Heart left ventricle (tissue), 16 donors: ENCODE measurements around the gene SLC6A18. TPM values are rescaled to one million over a fixed set of nuclear protein-coding genes. Genes with fewer than 3 reads are reported as not detected.

ENCODE experiments used
- ATAC-seq, 4 donors: fragments of 200-7000 bp; cut with Tn5 transposase; one replicate each; pipeline ENCODE4 v1.9.1; 2020 to 2022; ENCODE audit warnings: moderate library complexity in 4 of 4, mild to moderate bottlenecking in 3 of 4, moderate number of reproducible peaks in 1 of 4
- DNase-seq, 5 donors: peaks; one replicate each; pipeline ENCODE4 v3.0.0-alpha.2; 2020
- H3K27ac ChIP-seq, 12 donors: fragments of 200-600 bp; sonication (generic) in 4 of 12; one replicate each; pipeline versions ENCODE4 v1.5.0 to v1.8.0; 2016 to 2022; ENCODE audit warnings: mild to moderate bottlenecking in 2 of 12
- H3K27me3 ChIP-seq, 9 donors: fragments of 200-600 bp; sonication (generic) in 2 of 9; one replicate each; pipeline versions ENCODE4 v1.5.1 to v1.8.0; 2016 to 2022; ENCODE audit warnings: mild to moderate bottlenecking in 3 of 9
- H3K36me3 ChIP-seq, 9 donors: fragments of 200-600 bp; sonication (generic) in 2 of 9; one replicate each; pipeline versions ENCODE4 v1.5.0 to v1.8.0; 2018 to 2022; ENCODE audit warnings: mild to moderate bottlenecking in 2 of 9
- H3K4me1 ChIP-seq, 12 donors: fragments of 200-600 bp; sonication (generic) in 4 of 12; one replicate each; pipeline versions ENCODE4 v1.5.0 to v1.8.0; 2016 to 2022; ENCODE audit warnings: mild to moderate bottlenecking in 3 of 12
- H3K4me3 ChIP-seq, 12 donors: fragments of 200-600 bp; sonication (generic) in 4 of 12; one replicate each; pipeline versions ENCODE4 v1.5.0 to v1.8.0; 2017 to 2022; ENCODE audit warnings: mild to moderate bottlenecking in 9 of 12, moderate library complexity in 4 of 12
- H3K9me3 ChIP-seq, 12 donors: fragments of 200-600 bp; sonication (generic) in 4 of 12; one replicate each; pipeline versions ENCODE4 v1.5.0 to v1.8.0; 2016 to 2022; ENCODE audit warnings: mild to moderate bottlenecking in 1 of 12
- CTCF ChIP-seq, 12 donors: fragments of 200-600 bp; sonication (generic) in 4 of 12; IDR thresholded peaks; one replicate each; pipeline versions ENCODE4 v1.5.0 to v1.8.0; 2018 to 2022; ENCODE audit warnings: antibody characterized with exemption in 12 of 12, mild to moderate bottlenecking in 5 of 12
- POLR2A ChIP-seq, 2 donors: fragments of 450-650 bp; IDR thresholded peaks; one replicate each; pipeline ENCODE4 v1.6.1; 2017; ENCODE audit warnings: antibody characterized with exemption in 2 of 2, mild to moderate bottlenecking in 2 of 2, moderate library complexity in 2 of 2
- WGBS, 4 donors: extraction: QIAGEN DNeasy Blood & Tissue Kit in 2 of 4; methylation state at CpG; one replicate each; pipeline versions ENCODE4 v1.1.5 to v1.1.7; 2013 to 2018; 5-methylcytosine and 5-hydroxymethylcytosine counted together
- intact Hi-C, 10 donors: fragments of 100-400 bp; cut with DNase I; formaldehyde crosslinking; loops; one replicate each; pipeline versions ENCODE4 v1.11.1 to v1.14.2; 2022
- polyA plus RNA-seq, 2 donors: library from polyadenylated mRNA; stranded (reverse); fragments of 200-250 nt; gene quantifications; one replicate each; pipeline ENCODE4 v1.2.3, GENCODE V29; 2013
- total RNA-seq, 9 donors: library from RNA; depleted of rRNA in 2 of 9; stranded (reverse); fragments of >200 nt in 2 of 9; fragmentation: NEBNext Ultra II Directional in 3 of 9; extraction: Animal tissue kit (Norgen Biotek cat#: 25700) in 3 of 9; gene quantifications; one replicate each; pipeline versions ENCODE4 v1.1.0 to v1.2.4, GENCODE V29; 2016 to 2023
- donor health status: ischemic (EF 13 %, LVEDD 7.1; RV severe dilation, severe dysfunction).
- donor health status: healthy with polysubstance abuse.
- donor health status: DM: no; HTN: yes; CAD: no.
- donor health status: DM: no; HTN: no; CAD: no.
- donor health status: ischemic (EF 25% LVEDD 6.9; RV normal size, moderate dysfunction).
- donor health status: ischemic (EF 25% LVEDD 5.7; RV mildly dilated, moderate dysfunction).
- donor health status: healthy.
- donor health status: DM: yes; HTN: yes; CAD: no.
- donor health status: ischemic (EF 35%, LVEDD 5.7; RV mildly dilated, moderate dysfunction).
- donor health status: nonischemic (EF 11% LVEDD 7.7; RV severe dilation, severe dysfunction).
- donor health status: DM: yes; HTN: yes; CAD: no.
- donor health status: PGD.
- donor health status: ischemic (EF 29% LVEDD 5.4; RV normal size, mild dysfunction).
- donor health status: nonischemic (EF 23%, LVEDD 6.1; RV moderate dilation, normal function).

Gene SLC6A18
- total and polyA plus RNA-seq, 11 donors, result not detected

DNA sequence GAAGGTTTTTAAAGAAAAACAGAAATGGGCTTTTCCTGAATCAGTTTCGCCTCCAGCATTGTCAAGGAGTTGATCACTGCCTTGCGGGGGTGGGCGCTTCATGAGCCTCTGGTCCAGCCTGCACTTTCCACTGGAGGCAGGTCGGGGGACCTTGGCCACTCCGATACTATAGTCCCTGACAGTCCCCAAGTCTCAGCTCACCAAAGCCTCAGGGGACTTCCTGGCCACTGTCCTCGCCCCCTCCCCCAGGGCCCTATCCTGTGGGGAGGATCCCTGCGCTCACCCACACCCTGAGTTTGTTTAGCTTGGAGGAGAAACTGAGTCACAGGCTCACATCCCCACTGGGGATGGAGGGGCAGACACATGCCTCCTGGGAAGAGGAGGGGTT lies 22.4 kb upstream of the SLC6A18 start:
- Histone ChIP-seq H3K4me1 (no peaks in the 10 kb centered on the region), H3K27ac (no peak overlapping the region), H3K36me3 (no peaks in the 10 kb centered on the region), H3K4me3 (no peak overlapping the region), H3K27me3 (peaks cover 0 to 65% (median 9%) of the 10 kb centered on the region in 9 donors), H3K9me3 (no peaks in the 10 kb centered on the region)
- 67 to 76% (median 71%) methylated on average over 7 of the region's 7 CpGs for WGBS, 4 donors
- intact Hi-C loops, result no loop called here
- DNase-seq, result peak in 2 of 5 donors; percentile 3 to 18
- no peak for ATAC-seq
- TF ChIP-seq POLR2A (IDR thresholded peaks at IDR 0.05), result no peak
- no peak for TF ChIP-seq CTCF (IDR thresholded peaks at IDR 0.05)

DNA sequence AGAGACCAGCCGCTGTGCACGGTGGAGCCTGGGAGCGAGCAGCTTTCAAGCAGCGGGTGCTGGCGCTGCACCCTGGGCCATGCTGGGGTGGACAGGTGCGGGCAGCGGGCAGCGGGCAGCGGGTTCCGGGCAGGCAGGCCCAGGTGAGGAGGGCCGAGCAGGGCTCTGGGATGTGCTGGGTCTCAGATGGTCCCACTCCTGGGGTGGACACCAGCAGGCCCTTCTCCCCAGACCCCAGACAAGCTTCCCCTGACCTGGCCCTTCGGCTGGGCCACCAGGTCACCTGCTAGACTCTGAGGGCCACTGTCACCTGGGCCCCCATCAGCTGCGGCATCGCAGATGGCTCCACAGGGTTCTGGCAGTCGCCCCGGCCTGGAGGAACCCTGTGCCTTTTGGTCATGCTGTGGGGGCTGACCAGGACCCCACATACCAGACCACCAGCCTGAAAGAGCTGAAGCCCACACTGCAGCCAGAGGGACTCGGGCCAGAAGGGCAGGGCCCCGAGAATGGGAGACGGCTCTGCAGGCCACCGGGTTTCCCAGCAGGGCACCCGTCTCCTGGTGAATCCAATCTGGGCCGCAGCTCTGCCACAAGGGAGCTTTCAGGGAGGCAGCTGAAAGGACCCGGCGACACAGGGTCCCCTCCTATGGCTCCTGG lies 21.7 kb upstream of the SLC6A18 start:
- peak in 2 of 5 donors; percentile 24 to 52 for DNase-seq
- WGBS, 4 donors, result 82 to 86% (median 85%) methylated on average over 9 to 24 of the region's 24 CpGs

GRCh38 chr5:1203968-1204692 lies 21.1 kb upstream of the SLC6A18 start:
- WGBS, 4 donors, result 68 to 79% (median 75%) methylated on average over 15 to 25 of the region's 25 CpGs

More for the DNA sequence above, 21.7 kb upstream of the SLC6A18 start:
- intact Hi-C loops, result no loop called here
- TF ChIP-seq POLR2A (IDR thresholded peaks at IDR 0.05) (no peak), CTCF (IDR thresholded peaks at IDR 0.05) (no peak)
- no peak for ATAC-seq
- Histone ChIP-seq H3K27ac (no peak overlapping the region), H3K9me3 (no peaks in the 10 kb centered on the region), H3K36me3 (no peaks in the 10 kb centered on the region), H3K4me1 (no peaks in the 10 kb centered on the region), H3K4me3 (no peak overlapping the region), H3K27me3 (peaks cover 0 to 59% (median 9%) of the 10 kb centered on the region in 9 donors)

More at GRCh38 chr5:1203968-1204692, 21.1 kb upstream of the SLC6A18 start:
- no peak for ATAC-seq
- intact Hi-C loops, result no loop called here
- H3K9me3 ChIP-seq, result no peaks in the 10 kb centered on the region
- no peaks in the 10 kb centered on the region for H3K36me3 ChIP-seq
- DNase-seq, result peak in 2 of 5 donors; percentile 13 to 59
- H3K4me3 ChIP-seq, result no peak overlapping the region
- no peak overlapping the region for H3K27ac ChIP-seq
- H3K4me1 ChIP-seq, result no peaks in the 10 kb centered on the region
- H3K27me3 ChIP-seq, result peaks cover 0 to 54% (median 9%) of the 10 kb centered on the region in 9 donors
- TF ChIP-seq CTCF (IDR thresholded peaks at IDR 0.05) (no peak), POLR2A (IDR thresholded peaks at IDR 0.05) (no peak)
